ENCODE results near the gene TAS2R60.
"Not testable (repeated sequence)": the region's sequence is repeated elsewhere in the genome, so short reads cannot be mapped to it uniquely, and the experiment has no call there.

Gene TAS2R60

DNA sequence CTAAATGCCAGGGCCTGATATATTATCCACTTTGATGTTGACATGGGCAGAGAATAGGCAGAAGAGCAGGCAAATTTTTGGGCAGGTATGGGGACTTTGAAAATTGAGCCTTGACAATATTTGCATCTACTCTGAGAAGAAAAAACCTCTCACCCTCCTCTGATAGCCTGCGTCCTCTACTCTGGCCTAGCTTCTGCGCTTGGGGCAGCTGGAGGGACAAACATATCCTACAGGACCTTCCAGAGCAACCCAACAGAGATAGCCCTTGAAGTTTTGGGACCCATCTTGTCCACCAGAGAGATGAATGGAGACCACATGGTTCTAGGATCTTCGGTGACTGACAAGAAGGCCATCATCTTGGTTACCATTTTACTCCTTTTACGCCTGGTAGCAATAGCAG is at the start of gene TAS2R60:
Gene TAS2R60, plus strand, starts transcription at position 301 of the 400 bp plus-strand sequence. Its CDS starts 0 bp downstream, at position 301.
- DNase-seq (ENCODE audit: low spot score): no peak

DNA sequence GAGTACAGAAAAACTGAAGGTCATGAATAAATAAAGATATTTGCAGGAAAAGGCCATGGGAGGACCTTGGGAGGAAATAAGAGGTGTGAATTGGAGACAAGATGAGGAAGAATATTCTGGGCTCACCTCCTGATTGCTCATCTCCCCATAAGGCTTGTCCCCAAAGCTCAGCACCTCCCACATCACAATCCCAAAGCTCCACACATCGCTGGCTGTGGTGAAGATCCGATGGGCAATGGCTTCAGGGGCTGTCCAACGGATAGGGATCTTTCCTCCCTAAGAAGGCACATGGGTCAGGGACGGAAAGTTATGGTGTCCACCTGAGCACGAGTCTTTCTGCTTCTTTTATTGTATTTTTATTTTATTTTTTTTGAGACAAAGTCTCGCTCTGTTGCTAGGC is 49.2 kb upstream of the TAS2R60 start:
- no peak for DNase-seq (ENCODE audit: low spot score)

- DNase-seq (ENCODE audit: low spot score): no peak
These were observed 48.5 kb upstream of the TAS2R60 start for GRCh38 chr7:143394777-143395176.

GRCh38 chr7:143395187-143396149 is 47.8 kb upstream of the TAS2R60 start:
- no peak for DNase-seq (ENCODE audit: low spot score)

DNA sequence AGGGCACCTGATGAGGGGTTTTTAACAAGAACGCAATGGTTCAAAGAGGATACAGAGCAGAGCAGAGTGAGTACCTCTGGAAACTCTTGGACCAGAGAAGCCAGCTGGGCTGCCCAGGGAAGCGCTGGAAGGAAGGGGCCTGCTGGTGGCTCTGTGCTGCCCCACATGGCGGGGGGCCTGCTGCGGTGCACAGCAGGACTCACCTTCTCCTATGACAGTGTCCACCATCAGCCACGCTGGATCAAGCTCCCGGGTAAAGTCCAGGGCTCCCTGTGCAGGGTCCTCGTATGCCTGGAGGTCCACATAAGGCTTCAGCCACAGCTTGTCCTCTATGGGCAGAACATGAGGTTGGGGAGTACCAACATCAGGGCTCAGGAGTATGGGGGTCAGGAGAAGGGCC is 47.1 kb upstream of the TAS2R60 start:
- no peak for DNase-seq (ENCODE audit: low spot score)

DNA sequence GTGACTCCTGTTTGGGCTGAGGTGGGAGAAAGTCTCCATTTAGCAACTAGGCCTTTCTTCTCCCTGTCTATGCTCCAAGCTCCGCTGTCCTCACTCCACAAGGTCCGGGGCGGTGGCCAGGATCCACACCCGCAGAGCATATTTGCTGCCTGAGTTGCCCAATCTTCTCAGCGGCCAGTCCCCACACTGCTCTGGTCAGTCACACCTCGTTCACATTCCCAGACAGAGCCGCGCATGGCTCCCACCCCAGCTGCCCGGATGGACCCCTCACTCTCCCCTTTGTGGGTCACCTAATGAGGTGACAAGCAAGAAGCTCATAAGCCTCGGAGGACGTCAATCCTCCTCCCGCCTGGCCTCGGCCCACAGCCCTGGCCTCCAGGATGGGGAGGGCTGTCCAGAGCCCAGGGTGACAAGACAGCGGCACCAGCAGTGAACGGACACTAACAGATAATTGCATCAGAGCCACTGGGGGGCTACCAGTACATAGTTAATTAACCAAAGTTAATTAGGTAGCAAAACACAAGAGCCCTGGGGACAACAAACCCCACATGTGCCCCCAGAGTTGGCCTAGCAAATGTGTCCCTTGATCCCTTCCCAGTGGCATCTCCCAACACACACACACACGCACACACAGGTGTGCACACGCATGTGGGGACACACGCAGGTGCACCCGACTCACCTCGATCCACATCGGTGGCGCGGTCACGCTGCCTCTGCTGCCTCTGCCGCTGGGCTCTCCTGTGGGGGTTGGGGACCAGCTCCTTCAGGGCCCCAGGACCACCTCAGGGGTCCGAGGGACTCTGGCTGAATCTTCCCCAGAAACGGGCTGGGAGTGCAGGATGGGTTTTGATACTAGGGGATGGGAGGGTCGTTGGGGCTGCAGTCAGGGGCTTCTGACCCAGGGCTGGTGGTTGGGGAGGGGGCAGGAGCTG is 46.4 kb upstream of the TAS2R60 start:
- no peak for DNase-seq (ENCODE audit: low spot score)

DNA sequence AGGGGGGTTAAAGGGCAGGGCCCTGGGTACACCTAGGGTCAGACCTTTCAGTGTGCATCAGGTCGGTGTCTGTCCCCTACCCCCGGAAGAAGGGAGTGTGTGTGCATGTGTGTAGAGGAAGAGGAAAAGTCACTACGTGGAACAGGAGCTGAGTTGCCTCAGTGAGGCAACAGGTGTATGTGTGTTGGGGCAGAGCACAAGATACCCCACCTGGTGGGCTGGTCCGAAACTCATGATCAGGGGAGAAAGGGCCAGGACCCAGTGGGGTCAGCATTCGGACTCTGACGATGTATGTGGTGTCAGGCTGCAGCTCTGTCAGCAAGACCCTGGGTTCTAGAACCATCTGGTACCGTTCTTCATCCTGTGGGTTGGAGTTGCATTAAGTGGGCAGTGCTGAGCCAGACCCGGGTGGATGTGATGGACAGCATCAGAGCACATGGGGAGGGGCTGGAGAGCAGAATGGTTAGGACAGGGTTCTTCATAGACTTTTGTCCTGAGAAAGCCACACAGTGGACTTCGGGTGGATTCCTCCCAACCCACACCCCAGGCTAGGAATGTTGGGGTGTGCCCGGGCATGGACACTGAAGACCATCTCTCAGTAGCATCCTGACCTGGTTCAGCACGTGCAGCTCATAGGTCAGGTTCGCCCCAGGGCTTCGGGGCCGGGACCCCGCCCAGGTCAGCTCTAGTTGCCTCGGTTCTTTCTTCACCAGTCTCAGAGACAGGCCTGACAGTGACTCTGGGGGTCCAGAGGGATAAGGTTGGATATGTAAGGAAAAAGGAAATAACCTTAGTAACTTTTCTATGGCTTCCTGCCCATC is 45.3 kb upstream of the TAS2R60 start:
- no peak for DNase-seq (ENCODE audit: low spot score)

DNA sequence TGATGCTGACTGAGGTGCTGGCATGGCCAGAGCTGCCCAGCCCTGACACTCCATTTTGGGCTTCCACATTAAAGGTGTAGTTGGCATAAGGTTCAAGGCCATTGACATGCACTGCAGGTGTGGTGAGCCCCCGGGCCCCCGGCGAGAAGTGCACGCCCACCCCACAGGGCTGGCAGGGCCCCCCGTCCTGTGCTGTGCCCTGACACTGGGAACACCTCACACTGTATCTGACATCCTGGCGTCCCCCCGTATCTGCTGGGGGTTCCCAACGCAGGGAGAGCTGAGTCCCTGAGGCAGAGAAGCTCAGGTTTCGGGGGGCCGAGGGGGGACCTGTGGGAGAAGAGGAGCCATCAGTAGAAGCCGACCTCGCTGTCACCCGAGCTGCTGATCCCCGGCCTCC is 44.6 kb upstream of the TAS2R60 start:
- DNase-seq (ENCODE audit: low spot score): no peak

DNA sequence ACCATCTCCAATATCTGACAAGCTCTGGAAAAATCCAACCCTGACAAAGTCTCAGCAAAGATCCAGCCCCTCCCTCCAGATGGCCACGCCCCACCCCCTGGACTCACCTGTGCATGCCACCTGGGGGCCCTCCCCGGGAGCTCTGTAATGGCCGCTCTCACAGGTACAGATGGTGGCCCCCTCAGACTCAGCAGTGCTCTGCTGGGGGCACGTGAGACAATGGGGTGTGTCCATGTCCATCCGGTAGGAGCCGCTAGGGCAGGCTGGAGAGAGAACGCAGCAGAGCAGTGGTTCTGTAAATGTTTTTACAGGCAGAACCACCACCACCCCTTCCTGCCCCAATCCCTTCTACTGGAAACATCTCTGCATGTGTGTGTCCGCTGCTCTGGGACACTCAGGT is 44.1 kb upstream of the TAS2R60 start:
- DNase-seq (ENCODE audit: low spot score): no peak

DNA sequence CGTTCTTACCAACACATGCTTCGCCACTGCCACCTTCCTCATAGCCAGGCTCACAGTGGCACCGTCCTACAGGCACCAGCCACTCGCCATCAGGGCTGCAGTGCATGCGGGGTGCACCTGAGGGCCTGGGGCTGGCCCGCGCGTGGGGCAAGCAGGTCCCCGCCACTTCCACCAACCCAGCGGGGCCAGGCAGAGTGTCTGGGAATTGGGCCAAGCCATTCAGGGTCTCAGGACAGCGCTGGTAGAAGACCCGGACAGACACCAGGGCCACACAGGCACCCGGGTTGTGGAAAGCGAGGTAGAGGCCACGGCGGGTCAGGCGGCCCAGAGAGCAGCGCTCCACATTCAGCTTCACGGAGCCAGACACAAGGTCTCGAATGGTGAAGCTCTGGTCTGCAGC is 43.6 kb upstream of the TAS2R60 start:
- DNase-seq (ENCODE audit: low spot score): no peak

DNA sequence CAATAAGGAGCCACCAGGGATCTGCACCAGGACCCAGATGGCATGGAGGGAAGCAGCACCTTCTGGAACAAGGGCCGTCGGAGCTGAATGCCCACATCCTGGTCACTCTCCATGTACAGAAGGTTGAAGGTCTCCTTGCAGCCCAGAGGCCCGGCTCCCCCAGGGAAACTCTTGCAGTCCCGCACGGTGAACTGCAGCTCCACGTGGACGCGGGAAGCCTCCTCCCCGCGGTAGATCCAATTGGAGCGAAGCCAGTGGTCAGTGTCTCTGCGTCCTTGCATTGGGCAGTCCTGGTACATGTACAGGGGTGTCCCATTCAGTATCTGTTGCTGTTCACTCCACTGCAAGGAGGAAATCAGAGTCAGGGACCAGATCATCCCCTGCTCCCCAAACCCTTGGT is 42.0 kb upstream of the TAS2R60 start:
- DNase-seq (ENCODE audit: low spot score): no peak

DNA sequence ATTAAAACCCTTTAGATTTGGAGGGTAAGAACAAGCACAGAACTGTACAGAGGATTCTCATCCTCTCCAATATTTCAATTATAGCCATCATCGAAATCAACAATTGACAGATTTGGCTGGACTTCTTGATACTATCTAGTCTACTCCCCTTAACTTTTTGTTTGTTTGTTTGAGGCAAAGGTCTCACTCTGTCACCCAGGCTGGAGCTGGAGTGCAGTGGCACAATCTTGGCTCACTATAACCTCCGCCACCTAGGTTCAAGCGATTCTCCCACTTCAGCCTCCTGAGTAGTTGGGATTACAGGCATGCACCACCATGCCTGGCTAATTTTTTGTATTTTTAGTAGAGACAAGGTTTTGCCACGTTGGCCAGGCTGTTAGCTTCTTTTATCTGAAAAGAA is 41.0 kb upstream of the TAS2R60 start:
- DNase-seq (ENCODE audit: low spot score): not testable (repeated sequence)

- no peak for DNase-seq (ENCODE audit: low spot score)
These were observed 37.9 kb upstream of the TAS2R60 start for GRCh38 chr7:143405173-143406001.

DNA sequence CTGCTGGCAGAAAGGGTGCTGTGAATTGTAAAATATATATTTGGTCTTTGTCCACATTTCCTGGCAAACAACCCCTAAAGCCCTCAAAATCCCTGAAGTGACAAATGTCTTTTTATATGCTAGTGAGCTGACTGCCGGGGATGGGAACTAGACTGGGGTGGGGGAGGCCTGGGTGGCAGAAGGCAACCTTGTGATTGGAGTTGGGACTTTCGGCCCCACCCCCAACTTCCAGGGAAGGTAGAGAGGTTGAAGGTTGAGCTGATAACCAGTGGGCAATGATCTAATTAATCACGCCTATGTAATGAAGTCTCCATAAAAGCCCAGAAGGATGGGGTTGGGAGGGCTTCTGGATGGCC is 37.3 kb upstream of the TAS2R60 start:
- DNase-seq (ENCODE audit: low spot score): no peak

- no peak for DNase-seq (ENCODE audit: low spot score)
These were observed 35.7 kb upstream of the TAS2R60 start for GRCh38 chr7:143407287-143408251.

GRCh38 chr7:143408252-143408685 is 35.0 kb upstream of the TAS2R60 start:
- DNase-seq (ENCODE audit: low spot score): no peak

GRCh38 chr7:143408686-143409561 is 34.3 kb upstream of the TAS2R60 start, which contains the start of gene EPHA1:
Gene EPHA1 (minus strand): TSS chr7:143408856. CDS start chr7:143408805, 51 bp downstream.
- DNase-seq (ENCODE audit: low spot score): no peak

GRCh38 chr7:143410521-143411004 is 32.7 kb upstream of the TAS2R60 start:
- no peak for DNase-seq (ENCODE audit: low spot score)

Data from AG08395 (cell line).